Lower lobe of right lung (tissue), 2 donors: ENCODE results near the gene FGFRL1. TPM values are rescaled to one million over a fixed set of nuclear protein-coding genes. Genes with fewer than 3 reads are reported as not detected.

ENCODE experiments used
- ATAC-seq, 2 donors: fragments of 200-7000 bp; cut with Tn5 transposase; one replicate each; pipeline ENCODE4 v1.9.1; 2020 to 2022; ENCODE audit warnings: mild to moderate bottlenecking in 2 of 2, moderate library complexity in 2 of 2
- DNase-seq: peaks from one replicate; pipeline ENCODE4 v3.0.0-alpha.2; 2020
- H3K27ac ChIP-seq: fragments of 200-600 bp; one replicate; pipeline ENCODE4 v1.8.0; 2022
- H3K27me3 ChIP-seq: fragments of 200-600 bp; one replicate; pipeline ENCODE4 v1.8.0; 2022; ENCODE audit warnings: low read depth
- H3K36me3 ChIP-seq: fragments of 200-600 bp; one replicate; pipeline ENCODE4 v1.8.0; 2022; ENCODE audit warnings: mild to moderate bottlenecking
- H3K4me1 ChIP-seq: fragments of 200-600 bp; one replicate; pipeline ENCODE4 v1.8.0; 2022
- H3K4me3 ChIP-seq: fragments of 200-600 bp; one replicate; pipeline ENCODE4 v1.8.0; 2022; ENCODE audit warnings: mild to moderate bottlenecking
- H3K9me3 ChIP-seq: fragments of 200-600 bp; one replicate; pipeline ENCODE4 v1.8.0; 2022
- CTCF ChIP-seq: fragments of 200-600 bp; IDR thresholded peaks from one replicate; pipeline ENCODE4 v1.8.0; 2022; ENCODE audit warnings: antibody characterized with exemption, mild to moderate bottlenecking
- intact Hi-C: fragments of 100-400 bp; cut with DNase I; formaldehyde crosslinking; loops from one replicate; pipeline ENCODE4 v1.11.0; 2022
- total RNA-seq: library from RNA; stranded (reverse); fragmentation: NEBNext Ultra II Directional; extraction: Animal tissue kit (Norgen Biotek cat#: 25700); gene quantifications from one replicate; pipeline ENCODE4 v1.2.1, GENCODE V29; 2021
- donor health status: DM: no; HTN: yes; CAD: no; lungs with severe emphysema.

The FGFRL1 gene
- total RNA-seq, 1 donor from 2014 or later: 23.4 TPM

DNA sequence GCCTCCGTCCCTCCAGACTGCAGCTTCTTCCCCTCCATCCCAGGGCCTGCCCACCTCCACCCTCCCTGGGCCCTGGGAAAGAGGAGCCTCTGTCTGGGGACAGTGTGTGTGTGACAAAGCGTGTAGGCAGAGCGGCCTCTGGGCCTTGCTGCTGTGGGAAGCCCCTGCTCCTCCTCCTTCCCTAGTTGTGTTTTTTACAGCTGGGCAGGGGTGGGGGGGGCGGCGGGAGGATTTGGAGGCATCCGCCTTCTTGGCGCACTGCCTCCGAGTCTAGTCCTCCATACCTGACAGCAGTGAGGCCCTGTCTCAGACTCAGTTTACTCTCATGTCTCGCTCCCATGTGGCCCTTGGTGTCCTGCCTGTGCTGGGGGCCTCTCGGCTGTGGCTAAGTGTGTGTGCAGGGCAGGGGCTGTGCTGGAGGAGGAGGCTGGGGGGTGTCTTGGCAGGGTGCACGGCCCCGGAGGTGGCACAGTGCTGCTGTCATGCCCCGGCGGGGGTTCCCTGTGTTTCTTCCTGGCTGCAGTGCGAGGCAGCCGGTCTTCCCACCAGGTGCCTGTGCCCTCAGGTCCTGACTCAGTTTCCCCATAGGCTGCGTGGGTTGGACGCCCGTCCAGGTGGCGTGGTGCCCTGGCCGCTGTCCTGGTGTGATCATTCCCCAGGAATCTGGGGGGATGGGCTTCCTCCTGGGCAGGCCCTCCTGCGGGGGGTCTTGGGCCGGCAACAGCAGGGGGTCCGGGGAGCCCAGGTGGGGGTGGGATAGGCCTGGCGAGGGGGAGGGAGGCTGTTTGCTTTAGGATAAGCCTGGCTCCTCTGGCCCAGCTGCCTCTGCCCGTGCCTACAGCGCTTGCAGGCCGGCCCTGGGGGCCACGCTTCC lies 7.0 kb downstream of the FGFRL1 start:
- no peak for TF ChIP-seq CTCF
- H3K4me3 ChIP-seq: no peak overlapping the region
- no peaks in the 10 kb centered on the region for H3K9me3 ChIP-seq
- H3K36me3 ChIP-seq: no peaks in the 10 kb centered on the region
- no peaks in the 10 kb centered on the region for H3K4me1 ChIP-seq
- H3K27ac ChIP-seq: no peak overlapping the region
- no peak for ATAC-seq
- no peaks in the 10 kb centered on the region for H3K27me3 ChIP-seq
- intact Hi-C loops: no loop called here
- no peak for DNase-seq

- H3K4me3 ChIP-seq: no peak overlapping the region
- no peak for TF ChIP-seq CTCF
- no peak overlapping the region for H3K27ac ChIP-seq
- no peaks in the 10 kb centered on the region for H3K9me3 ChIP-seq
- H3K4me1 ChIP-seq: no peaks in the 10 kb centered on the region
- intact Hi-C loops: no loop called here
- peaks cover under 1% of the 10 kb centered on the region for H3K36me3 ChIP-seq
- H3K27me3 ChIP-seq: no peaks in the 10 kb centered on the region
- ATAC-seq: no peak
- no peak for DNase-seq
These were observed 7.9 kb downstream of the FGFRL1 start for GRCh38 chr4:1019320-1019719.

GRCh38 chr4:1019729-1020470 lies 8.5 kb downstream of the FGFRL1 start:
- Histone ChIP-seq H3K27ac (no peak overlapping the region), H3K4me3 (no peak overlapping the region), H3K27me3 (no peaks in the 10 kb centered on the region), H3K36me3 (peaks cover 6% of the 10 kb centered on the region), H3K9me3 (no peaks in the 10 kb centered on the region), H3K4me1 (no peaks in the 10 kb centered on the region)
- DNase-seq (no peak), ATAC-seq (no peak)
- no peak for TF ChIP-seq CTCF
- intact Hi-C loops: no loop called here

- no peak for TF ChIP-seq CTCF
- intact Hi-C loops: no loop called here
- Histone ChIP-seq H3K4me3 (no peak overlapping the region), H3K9me3 (no peaks in the 10 kb centered on the region), H3K36me3 (peaks cover 14% of the 10 kb centered on the region), H3K27me3 (no peaks in the 10 kb centered on the region), H3K4me1 (no peaks in the 10 kb centered on the region), H3K27ac (no peak overlapping the region)
- ATAC-seq (no peak), DNase-seq (no peak)
These were observed 10.1 kb downstream of the FGFRL1 start for GRCh38 chr4:1021386-1022050.

DNA sequence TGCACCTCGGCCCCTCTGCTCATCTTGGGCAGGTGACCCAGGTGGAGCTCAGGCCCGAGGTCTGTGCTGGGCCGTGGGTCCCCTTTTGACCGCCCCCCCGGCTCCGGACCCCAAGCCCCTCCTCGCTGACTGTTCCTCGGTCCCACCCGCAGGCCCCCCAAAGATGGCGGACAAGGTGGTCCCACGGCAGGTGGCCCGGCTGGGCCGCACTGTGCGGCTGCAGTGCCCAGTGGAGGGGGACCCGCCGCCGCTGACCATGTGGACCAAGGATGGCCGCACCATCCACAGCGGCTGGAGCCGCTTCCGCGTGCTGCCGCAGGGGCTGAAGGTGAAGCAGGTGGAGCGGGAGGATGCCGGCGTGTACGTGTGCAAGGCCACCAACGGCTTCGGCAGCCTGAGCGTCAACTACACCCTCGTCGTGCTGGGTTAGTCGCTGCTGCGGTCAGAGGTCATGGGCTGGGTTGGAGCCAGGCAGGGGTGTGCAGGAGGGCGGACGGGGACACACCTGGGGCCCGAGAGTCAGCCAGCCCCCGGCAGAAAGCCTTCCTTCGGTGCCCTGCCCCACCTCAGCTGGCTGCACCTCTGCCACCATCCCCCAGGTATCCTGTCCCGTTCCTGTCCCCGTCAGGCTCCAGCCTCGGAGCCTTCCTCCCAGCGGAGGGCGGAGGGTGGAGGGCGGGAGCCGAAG lies 10.8 kb downstream of the FGFRL1 start:
- Histone ChIP-seq H3K36me3 (peaks cover 14% of the 10 kb centered on the region), H3K4me1 (no peaks in the 10 kb centered on the region), H3K9me3 (no peaks in the 10 kb centered on the region), H3K4me3 (no peak overlapping the region), H3K27ac (no peak overlapping the region), H3K27me3 (no peaks in the 10 kb centered on the region)
- no peak for TF ChIP-seq CTCF
- ATAC-seq (no peak), DNase-seq (no peak)
- intact Hi-C loops: no loop called here
